CD4-positive, CD25-positive, alpha-beta regulatory T cell (primary cell): ENCODE measurements around the gene ADAMTS8. TPM values are rescaled to one million over a fixed set of nuclear protein-coding genes. Genes with fewer than 3 reads are reported as not detected.
A peak's percentile ranks its signal among the peaks of the same experiment; 100 is the strongest.

Source experiments
- ATAC-seq, 2 donors: fragments of 150-1000 bp; cut with Tn5 transposase; one replicate each; pipeline ENCODE4 v1.10.0; 2021; ENCODE audit warnings: low read depth in 2 of 2, moderate number of reproducible peaks in 2 of 2, moderate library complexity in 1 of 2
- DNase-seq, 3 donors: peaks; one replicate each; pipeline versions ENCODE4 v3.0.0 to v3.0.0-alpha.2; 2012 to 2022; ENCODE audit warnings: mixed read lengths in 1 of 3
- H3K27ac ChIP-seq: one replicate; pipeline ENCODE4 v1.7.0; 2013; ENCODE audit warnings: mild to moderate bottlenecking, low read length; ENCODE audit not compliant: insufficient read depth, poor library complexity, severe bottlenecking
- H3K27me3 ChIP-seq: one replicate; pipeline ENCODE4 v1.7.0; 2013; ENCODE audit warnings: low read length; ENCODE audit not compliant: control insufficient read depth, insufficient read depth
- H3K36me3 ChIP-seq: one replicate; pipeline ENCODE4 v1.7.0; 2013; ENCODE audit warnings: mild to moderate bottlenecking, low read length, moderate library complexity; ENCODE audit not compliant: control insufficient read depth, insufficient read depth
- H3K4me1 ChIP-seq: 2 replicates; pipeline ENCODE4 v1.7.0; 2013; ENCODE audit warnings: mild to moderate bottlenecking, low read length; ENCODE audit not compliant: insufficient read depth, control insufficient read depth, poor library complexity, severe bottlenecking
- H3K4me3 ChIP-seq: one replicate; pipeline ENCODE4 v1.7.0; 2013; ENCODE audit warnings: low read depth, mild to moderate bottlenecking, low read length, moderate library complexity
- H3K9me3 ChIP-seq, 2 experiments: 1 replicate in 1 of 2; 2 replicates in 1 of 2; pipeline ENCODE4 v1.7.0; 2013; ENCODE audit warnings: low read length in 2 of 2, mild to moderate bottlenecking in 1 of 2, moderate library complexity in 1 of 2; ENCODE audit not compliant: control insufficient read depth in 2 of 2
- H3K27ac Mint-ChIP-seq, 3 donors: one replicate each; pipeline ENCODE4 v1.8.0; 2020 to 2022; ENCODE audit warnings: mild to moderate bottlenecking in 3 of 3, mixed read lengths in 3 of 3, moderate library complexity in 2 of 3
- H3K27me3 Mint-ChIP-seq: one replicate; pipeline ENCODE4 v1.8.0; 2022; ENCODE audit warnings: mild to moderate bottlenecking, mixed read lengths
- H3K36me3 Mint-ChIP-seq: one replicate; pipeline ENCODE4 v1.8.0; 2020; ENCODE audit warnings: mixed read lengths
- H3K4me1 Mint-ChIP-seq, 4 donors: one replicate each; pipeline ENCODE4 v1.8.0; 2020 to 2022; ENCODE audit warnings: mixed read lengths in 4 of 4, mild to moderate bottlenecking in 1 of 4
- H3K4me3 Mint-ChIP-seq, 4 donors: one replicate each; pipeline ENCODE4 v1.8.0; 2020 to 2022; ENCODE audit warnings: mild to moderate bottlenecking in 4 of 4, mixed read lengths in 4 of 4, moderate library complexity in 3 of 4
- H3K9me3 Mint-ChIP-seq, 7 donors: one replicate each; pipeline ENCODE4 v1.8.0; 2020 to 2022; ENCODE audit warnings: mixed read lengths in 7 of 7, mild to moderate bottlenecking in 3 of 7, moderate library complexity in 2 of 7
- polyA plus RNA-seq, 4 donors: library from polyadenylated mRNA; unstranded; fragments of 300-500 nt; fragmentation: Illumina TruSeq; gene quantifications; one replicate each; pipeline ENCODE4 v1.2.3, GENCODE V29; 2021
- total RNA-seq: library from RNA; stranded (reverse); gene quantifications from one replicate; pipeline ENCODE4 v1.2.3, GENCODE V29; 2022

Gene ADAMTS8, protein sequence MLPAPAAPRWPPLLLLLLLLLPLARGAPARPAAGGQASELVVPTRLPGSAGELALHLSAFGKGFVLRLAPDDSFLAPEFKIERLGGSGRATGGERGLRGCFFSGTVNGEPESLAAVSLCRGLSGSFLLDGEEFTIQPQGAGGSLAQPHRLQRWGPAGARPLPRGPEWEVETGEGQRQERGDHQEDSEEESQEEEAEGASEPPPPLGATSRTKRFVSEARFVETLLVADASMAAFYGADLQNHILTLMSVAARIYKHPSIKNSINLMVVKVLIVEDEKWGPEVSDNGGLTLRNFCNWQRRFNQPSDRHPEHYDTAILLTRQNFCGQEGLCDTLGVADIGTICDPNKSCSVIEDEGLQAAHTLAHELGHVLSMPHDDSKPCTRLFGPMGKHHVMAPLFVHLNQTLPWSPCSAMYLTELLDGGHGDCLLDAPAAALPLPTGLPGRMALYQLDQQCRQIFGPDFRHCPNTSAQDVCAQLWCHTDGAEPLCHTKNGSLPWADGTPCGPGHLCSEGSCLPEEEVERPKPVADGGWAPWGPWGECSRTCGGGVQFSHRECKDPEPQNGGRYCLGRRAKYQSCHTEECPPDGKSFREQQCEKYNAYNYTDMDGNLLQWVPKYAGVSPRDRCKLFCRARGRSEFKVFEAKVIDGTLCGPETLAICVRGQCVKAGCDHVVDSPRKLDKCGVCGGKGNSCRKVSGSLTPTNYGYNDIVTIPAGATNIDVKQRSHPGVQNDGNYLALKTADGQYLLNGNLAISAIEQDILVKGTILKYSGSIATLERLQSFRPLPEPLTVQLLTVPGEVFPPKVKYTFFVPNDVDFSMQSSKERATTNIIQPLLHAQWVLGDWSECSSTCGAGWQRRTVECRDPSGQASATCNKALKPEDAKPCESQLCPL
- total RNA-seq, result not detected
- polyA plus RNA-seq, result under 1 TPM in 1 of 4 donors, not detected in 3; 0.18 TPM

DNA sequence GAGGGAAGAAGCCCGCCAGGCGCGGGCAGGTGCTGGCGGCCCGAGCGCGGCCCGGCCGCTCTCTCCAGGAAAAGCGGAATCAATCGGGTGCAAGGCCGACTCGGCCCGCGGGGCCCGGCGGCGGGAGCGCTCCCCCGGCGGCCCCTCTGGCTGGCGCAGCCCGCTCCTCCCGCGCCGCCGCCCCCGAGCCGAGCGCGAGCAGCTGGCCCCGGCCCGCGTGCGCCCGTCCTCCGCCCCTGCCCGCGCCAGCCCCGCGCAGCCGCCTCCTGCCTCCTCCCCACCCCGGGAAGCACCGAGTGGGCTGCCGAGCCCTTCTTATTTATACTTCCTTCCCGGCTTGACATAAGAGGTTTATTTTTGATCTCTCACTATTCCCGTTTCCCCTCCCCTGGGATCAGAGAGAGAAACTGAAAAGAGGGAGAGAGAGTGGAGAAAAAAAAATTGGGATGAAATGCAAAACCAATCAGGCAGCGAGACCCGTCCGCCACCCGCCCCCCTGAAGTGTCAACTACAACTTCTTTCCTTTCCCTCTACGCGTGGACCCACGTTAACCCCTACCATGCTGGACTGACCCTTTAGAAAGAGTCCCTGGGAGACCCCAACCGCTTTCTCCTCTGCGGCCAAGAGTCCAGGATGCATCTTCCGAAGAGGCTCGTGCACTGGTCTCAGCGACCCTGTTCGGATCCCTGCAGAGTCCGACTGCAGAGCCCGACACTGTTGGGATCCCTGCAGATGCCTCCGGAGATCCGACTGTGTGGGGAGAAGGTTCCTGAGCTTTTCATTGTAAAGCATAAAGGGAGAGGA lies at the start of gene ADAMTS8:
ADAMTS8 (minus strand) TSS at position 294 of the 804 bp plus-strand sequence. CDS start 323 bp downstream, outside the sequence.
- H3K27ac ChIP-seq, result no peak within 1 kb of the TSS
- no peak for DNase-seq
- Mint-ChIP-seq H3K27me3 (peaks cover 60% of the 10 kb centered on the region), H3K36me3 (no peaks in the 10 kb centered on the region), H3K27ac (peak within 1 kb of the TSS in 1 of 3 donors; percentile 61), H3K4me1 (peaks cover 0 to 13% (median 2%) of the 10 kb centered on the region in 4 donors), H3K9me3 (peaks cover 0 to 5% (median 0%) of the 10 kb centered on the region in 7 donors), H3K4me3 (peak within 1 kb of the TSS in 2 of 4 donors; percentile 29 to 59)
- H3K36me3 ChIP-seq, result no peaks in the 10 kb centered on the region
- no peak within 1 kb of the TSS for H3K4me3 ChIP-seq
- peaks cover 4% of the 10 kb centered on the region for H3K4me1 ChIP-seq
- peaks cover 15% of the 10 kb centered on the region for H3K27me3 ChIP-seq
- no peak for ATAC-seq
- no peaks in the 10 kb centered on the region for H3K9me3 ChIP-seq

DNA sequence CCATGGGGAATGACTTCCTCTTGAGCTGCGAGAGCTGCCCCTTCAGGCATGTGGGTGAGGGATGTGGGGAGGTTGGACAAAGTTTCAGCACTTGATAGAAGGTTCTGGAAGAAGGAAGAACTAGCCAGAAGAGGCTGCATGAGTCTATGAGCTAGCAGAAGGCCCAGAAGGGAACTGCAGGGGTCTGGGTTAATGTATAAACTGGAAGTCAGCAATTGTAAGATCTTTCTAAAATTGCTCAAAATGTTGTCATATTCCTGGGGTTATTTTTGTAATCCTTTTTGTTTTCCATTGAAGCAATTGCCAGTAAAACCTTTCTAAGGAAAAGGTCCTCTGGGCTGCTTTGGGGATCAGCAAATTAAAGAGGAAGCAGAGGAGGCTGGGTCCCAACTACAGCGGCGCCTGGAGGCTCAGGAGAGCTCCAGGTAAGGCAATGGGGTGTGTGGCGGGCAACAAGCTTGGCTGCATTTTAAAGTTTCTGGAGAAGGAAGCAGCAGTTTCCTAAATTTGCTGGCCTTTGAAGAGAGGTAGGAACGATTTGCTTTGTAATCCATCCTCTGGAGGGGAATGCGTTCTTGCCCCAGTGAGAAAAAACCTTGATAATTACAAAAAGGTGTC lies 49.3 kb upstream of the ADAMTS8 start:
- Mint-ChIP-seq H3K36me3 (no peaks in the 10 kb centered on the region), H3K9me3 (no peaks in the 10 kb centered on the region), H3K4me1 (no peaks in the 10 kb centered on the region), H3K27ac (peak overlapping the region in 2 of 3 donors; percentile 12 to 14), H3K27me3 (peaks cover 4% of the 10 kb centered on the region), H3K4me3 (no peak overlapping the region)
- no peak for ATAC-seq
- Histone ChIP-seq H3K4me3 (no peak overlapping the region), H3K9me3 (no peaks in the 10 kb centered on the region), H3K36me3 (no peaks in the 10 kb centered on the region), H3K27me3 (no peaks in the 10 kb centered on the region), H3K4me1 (no peaks in the 10 kb centered on the region), H3K27ac (no peak overlapping the region)
- DNase-seq, result no peak

DNA sequence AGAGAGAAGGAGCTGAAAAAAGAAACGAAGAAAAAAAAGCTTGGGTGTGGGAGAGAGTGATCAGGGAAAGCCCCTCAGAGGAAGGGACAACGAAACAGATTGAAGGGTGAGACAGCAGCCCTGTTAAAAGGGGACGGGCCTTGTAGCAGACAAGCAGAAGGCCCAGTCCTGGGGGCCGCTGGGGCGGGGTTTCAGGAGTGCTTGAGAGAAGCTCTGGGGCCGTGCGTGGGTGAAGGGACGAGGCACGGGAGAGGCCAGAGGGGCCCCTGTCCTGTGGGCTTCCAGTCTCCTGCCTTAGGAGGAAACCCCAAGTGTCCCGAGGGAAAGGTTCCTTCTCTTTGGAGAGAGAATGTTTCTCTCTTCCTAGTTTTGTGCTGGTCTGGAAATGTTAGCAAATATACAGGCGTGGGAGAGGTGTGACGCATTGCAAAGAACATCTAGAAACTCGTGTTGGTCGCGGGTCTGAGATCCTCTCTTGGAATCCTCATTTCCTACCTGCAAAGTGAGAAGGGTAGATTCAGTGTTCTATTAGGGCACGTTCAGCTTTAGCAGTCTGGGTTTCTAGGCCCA lies 48.6 kb upstream of the ADAMTS8 start:
- no peak overlapping the region for H3K27ac ChIP-seq
- H3K4me1 ChIP-seq, result no peaks in the 10 kb centered on the region
- ATAC-seq, result no peak
- H3K27me3 ChIP-seq, result no peaks in the 10 kb centered on the region
- Mint-ChIP-seq H3K9me3 (no peaks in the 10 kb centered on the region), H3K4me3 (no peak overlapping the region), H3K27me3 (peaks cover 4% of the 10 kb centered on the region), H3K36me3 (no peaks in the 10 kb centered on the region), H3K4me1 (no peaks in the 10 kb centered on the region), H3K27ac (peak overlapping the region in 1 of 3 donors; percentile 14)
- no peaks in the 10 kb centered on the region for H3K36me3 ChIP-seq
- DNase-seq, result no peak
- H3K4me3 ChIP-seq, result no peak overlapping the region
- no peaks in the 10 kb centered on the region for H3K9me3 ChIP-seq

DNA sequence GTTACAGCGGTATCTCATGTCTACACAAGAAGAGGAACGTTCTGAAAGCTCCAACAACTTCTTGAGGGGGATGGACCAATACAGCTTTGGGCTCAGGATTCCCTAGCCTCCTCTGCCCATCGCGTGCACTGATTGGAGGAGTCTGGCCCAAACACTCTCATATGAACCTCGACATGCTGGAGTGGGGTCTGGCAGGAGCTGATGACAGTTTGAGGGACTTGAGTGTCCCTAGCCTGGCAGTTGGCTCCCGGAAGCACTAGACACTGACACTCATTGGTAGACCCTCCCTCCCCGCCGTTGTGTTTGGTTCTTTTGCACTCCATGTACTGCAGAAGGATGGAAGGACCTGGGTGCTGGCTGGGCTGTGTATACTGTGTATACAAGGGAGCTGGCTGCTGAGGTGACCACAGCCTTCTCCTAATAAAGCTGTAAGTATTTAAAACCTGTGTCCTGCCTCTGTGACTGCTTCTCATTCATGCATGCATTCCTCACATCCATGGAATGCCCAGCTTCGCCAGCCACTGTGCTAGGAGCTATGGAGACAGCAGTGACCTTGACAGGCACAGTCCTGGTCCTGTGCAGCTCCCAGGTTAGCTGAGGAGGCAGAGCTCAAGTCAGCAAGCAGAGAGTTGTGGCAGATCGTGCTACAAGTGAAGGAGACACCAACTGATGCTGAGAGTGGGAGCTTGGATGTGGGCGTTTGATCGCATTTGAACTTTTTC lies 48.0 kb upstream of the ADAMTS8 start:
- Histone ChIP-seq H3K9me3 (no peaks in the 10 kb centered on the region), H3K4me3 (no peak overlapping the region), H3K36me3 (no peaks in the 10 kb centered on the region), H3K4me1 (no peaks in the 10 kb centered on the region), H3K27me3 (no peaks in the 10 kb centered on the region), H3K27ac (no peak overlapping the region)
- ATAC-seq (no peak), DNase-seq (no peak)
- H3K27me3 Mint-ChIP-seq, result peaks cover 4% of the 10 kb centered on the region
- no peaks in the 10 kb centered on the region for H3K9me3 Mint-ChIP-seq
- no peaks in the 10 kb centered on the region for H3K4me1 Mint-ChIP-seq
- H3K27ac Mint-ChIP-seq, result peak overlapping the region in 1 of 3 donors; percentile 23
- no peak overlapping the region for H3K4me3 Mint-ChIP-seq
- H3K36me3 Mint-ChIP-seq, result no peaks in the 10 kb centered on the region

DNA sequence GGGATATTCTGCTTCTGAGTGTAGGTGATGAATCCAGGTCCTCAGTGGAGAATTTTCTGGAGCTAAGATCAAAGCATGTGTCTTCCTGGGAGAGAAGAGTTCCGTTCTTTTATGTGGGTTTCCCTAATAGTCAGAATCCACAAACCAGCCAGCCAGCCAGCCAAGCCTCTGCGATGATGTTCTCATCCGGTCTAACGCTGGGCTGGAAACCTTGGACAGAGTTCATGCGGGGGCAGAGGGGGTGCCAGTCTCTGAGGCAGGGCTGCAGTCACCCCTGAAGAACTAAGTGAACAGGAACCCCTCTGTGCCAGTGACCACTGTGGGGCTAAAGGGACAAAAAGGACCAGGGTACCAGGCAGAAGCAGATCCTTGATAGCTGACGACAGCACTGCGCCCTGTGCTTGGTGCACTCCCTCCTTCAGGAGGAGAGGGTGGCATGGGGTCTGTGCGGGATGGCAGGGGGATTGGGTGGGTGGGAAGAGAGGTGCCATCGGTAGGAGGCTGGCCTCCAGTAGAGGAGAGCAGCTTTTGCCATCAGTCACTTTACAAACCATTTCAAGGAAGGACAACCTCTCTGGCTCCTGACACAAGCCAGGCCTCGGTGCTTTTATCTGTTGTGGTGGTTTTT lies 47.1 kb upstream of the ADAMTS8 start:
- H3K4me3 ChIP-seq, result no peak overlapping the region
- no peak overlapping the region for H3K4me3 Mint-ChIP-seq
- no peaks in the 10 kb centered on the region for H3K4me1 Mint-ChIP-seq
- ATAC-seq (no peak), DNase-seq (no peak)
- no peaks in the 10 kb centered on the region for H3K36me3 ChIP-seq
- no peak overlapping the region for H3K27ac ChIP-seq
- H3K36me3 Mint-ChIP-seq, result no peaks in the 10 kb centered on the region
- no peaks in the 10 kb centered on the region for H3K9me3 Mint-ChIP-seq
- no peak overlapping the region for H3K27ac Mint-ChIP-seq
- H3K9me3 ChIP-seq, result no peaks in the 10 kb centered on the region
- no peaks in the 10 kb centered on the region for H3K27me3 ChIP-seq
- no peaks in the 10 kb centered on the region for H3K4me1 ChIP-seq
- H3K27me3 Mint-ChIP-seq, result peaks cover 4% of the 10 kb centered on the region

DNA sequence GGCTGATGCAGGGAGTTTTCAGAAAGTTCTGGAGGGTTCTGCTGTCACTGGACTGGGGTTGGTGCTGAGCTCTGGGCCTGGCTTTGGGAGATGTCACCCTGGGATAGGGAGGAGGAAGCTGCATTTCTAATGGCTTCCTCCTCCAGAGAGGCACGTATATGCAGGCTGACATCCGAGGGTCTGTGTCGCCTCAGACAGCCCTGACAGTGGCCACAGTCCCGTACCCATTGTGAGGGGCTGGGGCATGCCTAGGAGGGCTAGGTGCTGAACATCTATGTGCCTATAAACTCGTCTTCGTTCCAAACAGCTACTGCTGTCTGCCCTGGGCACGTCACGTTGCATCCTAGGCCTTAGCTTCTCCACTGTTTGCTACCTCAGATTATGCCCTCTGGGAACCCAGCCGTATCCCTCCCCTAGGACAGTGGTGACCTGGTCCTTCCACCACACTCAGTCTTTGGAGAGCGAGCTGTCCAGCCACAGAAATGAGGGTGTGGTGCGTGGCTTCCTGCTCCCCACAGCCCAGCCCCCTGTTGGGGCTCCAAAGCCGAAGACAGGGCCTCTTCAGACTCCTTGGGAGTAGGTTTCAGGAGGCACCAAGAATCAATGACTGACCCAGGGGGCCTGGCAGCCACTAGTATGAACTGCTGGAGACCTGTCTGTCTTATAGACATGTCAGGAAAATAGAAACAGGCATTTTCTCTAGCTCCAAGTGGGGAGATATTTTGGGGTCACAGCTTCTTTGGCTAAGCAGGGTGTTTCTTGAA lies 46.4 kb upstream of the ADAMTS8 start:
- Mint-ChIP-seq H3K4me1 (no peaks in the 10 kb centered on the region), H3K9me3 (no peaks in the 10 kb centered on the region), H3K27ac (no peak overlapping the region), H3K27me3 (peaks cover 4% of the 10 kb centered on the region), H3K4me3 (no peak overlapping the region), H3K36me3 (no peaks in the 10 kb centered on the region)
- H3K27me3 ChIP-seq, result no peaks in the 10 kb centered on the region
- H3K4me3 ChIP-seq, result no peak overlapping the region
- H3K27ac ChIP-seq, result no peak overlapping the region
- H3K9me3 ChIP-seq, result no peaks in the 10 kb centered on the region
- no peak for ATAC-seq
- no peaks in the 10 kb centered on the region for H3K4me1 ChIP-seq
- no peaks in the 10 kb centered on the region for H3K36me3 ChIP-seq
- DNase-seq, result no peak
